Ovary (tissue), 3 donors: Measurements from ENCODE around the gene PCDH15.

ENCODE experiments used
- EP300 ChIP-seq: sonication (generic); formaldehyde crosslinking; IDR thresholded peaks from one replicate; pipeline ENCODE4 v1.6.1; 2017; ENCODE audit warnings: antibody characterized with exemption
- POLR2A ChIP-seq: fragments of 450-650 bp; IDR thresholded peaks from one replicate; pipeline ENCODE4 v1.6.1; 2017; ENCODE audit warnings: antibody characterized with exemption, mild to moderate bottlenecking, moderate library complexity
- TF ChIP-seq, protein P1 (sequence below), 3 donors: fragments of 450-650 bp in 2 of 3; fragments of 200-600 bp in 1 of 3; IDR thresholded peaks; one replicate each; pipeline versions ENCODE4 v1.5.1 to v1.8.0; 2016 to 2022; ENCODE audit warnings: antibody characterized with exemption in 3 of 3, mild to moderate bottlenecking in 1 of 3
- donor health status: DM: no; HTN: no; CAD: no.

DNA sequence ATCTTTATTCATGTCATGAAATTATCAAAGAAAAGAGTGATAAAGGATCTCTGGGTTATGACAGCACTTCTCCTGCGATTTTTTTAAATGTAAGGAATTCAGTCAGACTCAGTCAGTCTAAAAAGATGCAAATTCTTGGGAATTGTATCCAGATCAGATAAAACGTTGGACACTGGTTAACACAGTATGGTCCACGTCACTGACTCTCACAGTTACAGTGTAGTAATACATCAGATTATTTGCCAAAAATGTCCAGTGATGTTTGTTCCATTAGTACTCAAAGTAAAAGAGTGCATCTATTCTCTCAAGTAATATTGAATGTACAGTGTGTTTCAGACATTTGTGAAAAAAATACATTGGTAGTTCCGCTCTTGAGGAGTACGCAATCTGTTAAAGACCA, 224.5 kb downstream of the PCDH15 start:
- TF ChIP-seq EP300 (no peak), POLR2A (no peak)
- TF ChIP-seq, protein P1, sequence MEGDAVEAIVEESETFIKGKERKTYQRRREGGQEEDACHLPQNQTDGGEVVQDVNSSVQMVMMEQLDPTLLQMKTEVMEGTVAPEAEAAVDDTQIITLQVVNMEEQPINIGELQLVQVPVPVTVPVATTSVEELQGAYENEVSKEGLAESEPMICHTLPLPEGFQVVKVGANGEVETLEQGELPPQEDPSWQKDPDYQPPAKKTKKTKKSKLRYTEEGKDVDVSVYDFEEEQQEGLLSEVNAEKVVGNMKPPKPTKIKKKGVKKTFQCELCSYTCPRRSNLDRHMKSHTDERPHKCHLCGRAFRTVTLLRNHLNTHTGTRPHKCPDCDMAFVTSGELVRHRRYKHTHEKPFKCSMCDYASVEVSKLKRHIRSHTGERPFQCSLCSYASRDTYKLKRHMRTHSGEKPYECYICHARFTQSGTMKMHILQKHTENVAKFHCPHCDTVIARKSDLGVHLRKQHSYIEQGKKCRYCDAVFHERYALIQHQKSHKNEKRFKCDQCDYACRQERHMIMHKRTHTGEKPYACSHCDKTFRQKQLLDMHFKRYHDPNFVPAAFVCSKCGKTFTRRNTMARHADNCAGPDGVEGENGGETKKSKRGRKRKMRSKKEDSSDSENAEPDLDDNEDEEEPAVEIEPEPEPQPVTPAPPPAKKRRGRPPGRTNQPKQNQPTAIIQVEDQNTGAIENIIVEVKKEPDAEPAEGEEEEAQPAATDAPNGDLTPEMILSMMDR (IDR thresholded peaks at IDR 0.05), result no peak
